ENCODE data around the gene SLC35C1.

The SLC35C1 gene

DNA sequence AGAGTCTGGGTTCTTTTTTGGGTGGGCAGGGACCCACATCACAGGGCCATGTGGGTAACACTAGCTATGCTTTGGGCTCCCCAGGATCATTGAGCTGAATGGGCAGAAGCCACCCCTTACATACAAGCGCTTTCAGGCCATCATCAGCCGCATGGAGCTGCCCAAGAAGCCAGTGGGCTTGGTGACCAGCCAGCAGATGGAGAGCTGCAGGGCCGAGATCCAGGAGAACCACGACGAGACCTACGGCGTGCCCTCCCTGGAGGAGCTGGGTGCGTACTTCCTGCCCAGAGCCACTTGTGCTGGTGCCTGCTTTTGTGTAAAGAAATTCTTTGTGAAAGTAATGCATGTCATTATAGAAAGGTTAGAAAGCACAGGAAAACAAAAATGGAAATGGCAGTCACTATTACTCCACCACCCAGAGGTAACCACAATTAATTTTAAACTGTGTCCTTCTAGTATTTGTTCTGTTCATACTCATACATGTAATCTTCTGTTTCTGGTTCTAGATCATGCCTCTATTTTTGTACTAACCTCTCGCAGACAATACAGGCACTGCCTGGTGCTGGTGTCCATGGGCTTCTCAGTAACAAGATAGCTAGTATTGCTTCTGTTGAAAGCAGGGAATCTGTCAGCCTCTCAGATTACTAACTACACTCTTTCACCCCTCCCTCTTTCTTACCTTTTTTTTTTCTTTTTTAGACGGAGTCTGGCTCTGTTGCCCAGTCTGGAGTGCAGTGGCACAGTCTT is 56.0 kb downstream of the SLC35C1 start:
- Histone ChIP-seq H3K36me3 (replicated peaks) (peaks cover 37% of the 10 kb centered on the region), H3K4me3 (no peak overlapping the region), H3K4me1 (no peaks in the 10 kb centered on the region), H3K9me3 (no peaks in the 10 kb centered on the region), H3K27me3 (ENCODE audit: low read depth) (no peaks in the 10 kb centered on the region)
- no peak for DNase-seq (ENCODE audit: low spot score in 2 of 2)
- in situ Hi-C loops (cut with MboI; ENCODE audit: low sequenced_read_pairs) = no loop called here

Data from HAP-1 (cell line).